ENCODE measurements around the gene SLC16A10.

GRCh38 chr6:111068866-111069234 lies 18.5 kb upstream of the SLC16A10 start:
- TF ChIP-seq POLR2A (IDR thresholded peaks at IDR 0.05; ENCODE audit: low read depth, low read length) (no peak), CTCF (IDR thresholded peaks at IDR 0.05; ENCODE audit: extremely low read depth in 1 of 2, insufficient read depth in 1 of 2, low read depth in 1 of 2, low read length in 2 of 2) (no peak), MAX (IDR thresholded peaks at IDR 0.05; ENCODE audit: insufficient read depth, insufficient read length) (no peak), EZH2 (IDR thresholded peaks at IDR 0.05; ENCODE audit: borderline replicate concordance, low read depth, low read length, severe bottlenecking) (no peak), MYC (IDR thresholded peaks at IDR 0.05; ENCODE audit: low read depth, low read length) (no peak), POLR2AphosphoS5 (IDR thresholded peaks at IDR 0.05; ENCODE audit: insufficient read depth, low read depth, low read length) (no peak), JUN (IDR thresholded peaks at IDR 0.05; ENCODE audit: borderline replicate concordance, insufficient read depth, insufficient read length, low read depth) (no peak), FOS (IDR thresholded peaks at IDR 0.05; ENCODE audit: borderline replicate concordance, insufficient read depth, low read length) (no peak), GATA2 (IDR thresholded peaks at IDR 0.05; ENCODE audit: insufficient read depth, insufficient read length, low read depth, low read length) (no peak)

Measured in endothelial cell of umbilical vein (primary cell).